OCI-LY7 (cell line): ENCODE results near the gene RAN. TPM values are rescaled to one million over a fixed set of nuclear protein-coding genes. Genes with fewer than 3 reads are reported as not detected.

Experiments used
- BruUV-seq: library from RNA; stranded (reverse); fragments of 400-500 nt; replicated peaks from 2 replicates; lab custom pipeline; 2021; lab: Mats Ljungman, UMichigan
- CTCF ChIA-PET: fragments of 300-600 bp; sonication (Branson Sonifier 250); formaldehyde crosslinking; loops from one replicate; lab custom pipeline; 2022; ENCODE audit warnings: antibody characterized with exemption; ENCODE audit not compliant: unreplicated experiment; lab: Charles Lee
- POLR2A ChIA-PET: fragments of 300-600 bp; sonication (Branson Sonifier 250); formaldehyde crosslinking; loops from one replicate; lab custom pipeline; 2022; ENCODE audit warnings: antibody characterized with exemption; lab: Charles Lee
- DNase-seq: peaks from one replicate; pipeline ENCODE4 v3.0.0-alpha.2; 2015; ENCODE audit warnings: low spot score
- H2AFZ ChIP-seq: fragments of 200-600 bp; sonication (generic), shearing (Covaris generic); 2 replicates; pipeline ENCODE4 v1.6.1; 2014; ENCODE audit warnings: mild to moderate bottlenecking, antibody characterized with exemption, low read length, moderate library complexity
- H3K27ac ChIP-seq: fragments of 200-600 bp; sonication (generic); 2 replicates; pipeline ENCODE4 v1.5.1; 2014; ENCODE audit warnings: mixed run types, low read depth, mild to moderate bottlenecking, moderate library complexity, low read length, inconsistent platforms; ENCODE audit not compliant: poor library complexity, severe bottlenecking
- H3K36me3 ChIP-seq: fragments of 200-600 bp; sonication (generic); 2 replicates; pipeline ENCODE4 v1.6.1; 2014; ENCODE audit warnings: mild to moderate bottlenecking, antibody characterized with exemption, low read length, moderate library complexity, mixed read lengths; ENCODE audit not compliant: insufficient read depth
- H3K4me1 ChIP-seq: fragments of 200-600 bp; sonication (generic); 2 replicates; pipeline ENCODE4 v1.5.1; 2014; ENCODE audit warnings: mild to moderate bottlenecking, low read length; ENCODE audit not compliant: insufficient read depth, poor library complexity, severe bottlenecking
- H3K4me2 ChIP-seq: fragments of 200-600 bp; sonication (generic); 2 replicates; pipeline ENCODE4 v1.6.1; 2014; ENCODE audit warnings: mild to moderate bottlenecking, low read length
- H3K4me3 ChIP-seq: fragments of 200-600 bp; sonication (generic); 2 replicates; pipeline ENCODE4 v1.5.1; 2014; ENCODE audit warnings: mild to moderate bottlenecking, low read depth, low read length; ENCODE audit not compliant: poor library complexity, severe bottlenecking
- H3K79me2 ChIP-seq: fragments of 200-600 bp; sonication (generic); 2 replicates; pipeline ENCODE4 v1.6.1; 2016; ENCODE audit warnings: low read depth, mild to moderate bottlenecking, low read length, moderate library complexity, mixed read lengths; ENCODE audit not compliant: insufficient read depth
- H3K9me2 ChIP-seq: fragments of 200-600 bp; sonication (generic); 2 replicates; pipeline ENCODE4 v1.6.1; 2016; ENCODE audit warnings: mild to moderate bottlenecking, low read length, mixed read lengths; ENCODE audit not compliant: insufficient read depth
- H3K9me3 ChIP-seq: fragments of 200-600 bp; sonication (generic); 2 replicates; pipeline ENCODE4 v1.6.1; 2014; ENCODE audit warnings: mild to moderate bottlenecking, mixed run types, low read length, mixed read lengths
- H4K20me1 ChIP-seq: fragments of 200-600 bp; sonication (generic); 2 replicates; pipeline ENCODE4 v1.6.1; 2014; ENCODE audit warnings: mild to moderate bottlenecking, antibody characterized with exemption, low read length, moderate library complexity, mixed read lengths; ENCODE audit not compliant: insufficient read depth
- EZH2phosphoT487 ChIP-seq: fragments of 200-600 bp; sonication (generic); IDR thresholded peaks from 2 replicates; pipeline ENCODE4 v1.6.1; 2018; ENCODE audit warnings: low read depth, borderline replicate concordance, mild to moderate bottlenecking, mixed run types, antibody characterized with exemption, low read length, moderate library complexity, mixed read lengths
- intact Hi-C: fragments of 100-400 bp; cut with micrococcal nuclease; formaldehyde crosslinking; loops from one replicate; pipeline ENCODE4 v1.10.0; 2022; ENCODE audit not compliant: unreplicated experiment
- total RNA-seq, 2 experiments: library from RNA; depleted of rRNA in 1 of 2; stranded (reverse); fragments of >200 nt in 1 of 2; shearing (Covaris generic) in 1 of 2; gene quantifications; 2 replicates each; pipeline ENCODE4 v1.2.3, GENCODE V29; 2014 to 2022
- TF ChIP-seq, protein P1 (sequence below): fragments of 200-600 bp; sonication (generic); conservative IDR thresholded peaks from 2 replicates; pipeline ENCODE4 v1.5.1; 2014; ENCODE audit warnings: mild to moderate bottlenecking, antibody characterized with exemption, low read length, moderate library complexity, mixed read lengths

RAN gene
- total RNA-seq, 2 experiments from 2014 or later, result 1,462 to 1,957 TPM

DNA sequence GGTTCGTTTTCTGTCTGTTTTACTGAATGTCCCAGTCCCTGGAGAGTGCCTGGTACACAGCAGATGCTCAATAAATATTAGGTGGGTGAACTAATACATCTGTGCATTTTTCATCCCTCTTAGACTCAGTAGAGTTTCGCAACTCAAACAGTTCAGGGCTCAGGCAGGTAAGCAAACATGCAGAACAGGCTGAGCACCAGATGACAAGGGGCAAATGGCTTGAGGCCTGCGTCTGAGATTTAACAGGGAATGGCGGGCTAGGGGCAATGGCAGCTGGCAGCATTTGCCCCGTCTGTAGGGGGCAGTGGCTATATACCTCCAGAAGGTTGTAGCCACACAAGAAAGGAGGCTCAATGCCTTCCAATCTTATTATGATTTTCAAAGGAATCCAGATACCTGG is 8.6 kb upstream of the RAN start:
- Histone ChIP-seq H3K27ac (no peak overlapping the region), H3K4me3 (no peak overlapping the region), H2AFZ (no peak overlapping the region), H3K9me3 (no peaks in the 10 kb centered on the region), H3K79me2 (no peaks in the 10 kb centered on the region), H3K36me3 (no peaks in the 10 kb centered on the region), H3K4me1 (no peaks in the 10 kb centered on the region), H3K4me2 (no peak overlapping the region), H4K20me1 (no peaks in the 10 kb centered on the region), H3K9me2 (no peaks in the 10 kb centered on the region)
- DNase-seq, result no peak
- intact Hi-C loops, result no loop called here
- TF ChIP-seq, protein P1, sequence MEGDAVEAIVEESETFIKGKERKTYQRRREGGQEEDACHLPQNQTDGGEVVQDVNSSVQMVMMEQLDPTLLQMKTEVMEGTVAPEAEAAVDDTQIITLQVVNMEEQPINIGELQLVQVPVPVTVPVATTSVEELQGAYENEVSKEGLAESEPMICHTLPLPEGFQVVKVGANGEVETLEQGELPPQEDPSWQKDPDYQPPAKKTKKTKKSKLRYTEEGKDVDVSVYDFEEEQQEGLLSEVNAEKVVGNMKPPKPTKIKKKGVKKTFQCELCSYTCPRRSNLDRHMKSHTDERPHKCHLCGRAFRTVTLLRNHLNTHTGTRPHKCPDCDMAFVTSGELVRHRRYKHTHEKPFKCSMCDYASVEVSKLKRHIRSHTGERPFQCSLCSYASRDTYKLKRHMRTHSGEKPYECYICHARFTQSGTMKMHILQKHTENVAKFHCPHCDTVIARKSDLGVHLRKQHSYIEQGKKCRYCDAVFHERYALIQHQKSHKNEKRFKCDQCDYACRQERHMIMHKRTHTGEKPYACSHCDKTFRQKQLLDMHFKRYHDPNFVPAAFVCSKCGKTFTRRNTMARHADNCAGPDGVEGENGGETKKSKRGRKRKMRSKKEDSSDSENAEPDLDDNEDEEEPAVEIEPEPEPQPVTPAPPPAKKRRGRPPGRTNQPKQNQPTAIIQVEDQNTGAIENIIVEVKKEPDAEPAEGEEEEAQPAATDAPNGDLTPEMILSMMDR, result peak; percentile 44
- no peak for TF ChIP-seq EZH2phosphoT487
- ChIA-PET POLR2A (no interaction called here), CTCF (no interaction called here)
- BruUV-seq, result no TSS peak

DNA sequence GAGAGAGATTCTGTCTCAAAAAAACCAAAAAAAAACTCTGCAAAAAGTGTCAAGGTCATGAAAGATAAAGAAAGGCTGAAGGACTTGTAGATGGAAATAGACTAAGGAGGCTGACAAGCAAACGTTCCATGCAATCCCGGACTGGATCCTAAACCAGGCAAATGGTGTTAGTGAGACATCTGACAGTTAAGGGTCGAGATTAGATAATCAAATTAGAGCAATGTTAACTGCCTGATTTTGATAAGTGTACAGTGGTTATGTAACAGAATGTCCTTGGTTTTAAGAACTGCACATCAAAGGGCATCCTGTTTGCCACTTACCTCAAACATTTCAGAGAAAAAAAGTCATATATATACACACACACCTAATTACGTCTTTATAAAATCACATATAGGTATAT is 3.5 kb upstream of the RAN start:
- Histone ChIP-seq H3K4me2 (no peak overlapping the region), H3K4me3 (no peak overlapping the region), H3K79me2 (peaks cover 21% of the 10 kb centered on the region), H3K9me3 (no peaks in the 10 kb centered on the region), H3K36me3 (peaks cover 12% of the 10 kb centered on the region), H4K20me1 (peaks cover 9% of the 10 kb centered on the region; the same call in 1 of the 2 replicates), H3K9me2 (no peaks in the 10 kb centered on the region), H2AFZ (no peak overlapping the region), H3K4me1 (peaks cover 8% of the 10 kb centered on the region), H3K27ac (no peak overlapping the region)
- POLR2A ChIA-PET, result no interaction called here
- CTCF ChIA-PET, result no interaction called here
- TF ChIP-seq, protein P1, result no peak
- TF ChIP-seq EZH2phosphoT487, result no peak
- no TSS peak for BruUV-seq
- intact Hi-C loops, result no loop called here
- no peak for DNase-seq

DNA sequence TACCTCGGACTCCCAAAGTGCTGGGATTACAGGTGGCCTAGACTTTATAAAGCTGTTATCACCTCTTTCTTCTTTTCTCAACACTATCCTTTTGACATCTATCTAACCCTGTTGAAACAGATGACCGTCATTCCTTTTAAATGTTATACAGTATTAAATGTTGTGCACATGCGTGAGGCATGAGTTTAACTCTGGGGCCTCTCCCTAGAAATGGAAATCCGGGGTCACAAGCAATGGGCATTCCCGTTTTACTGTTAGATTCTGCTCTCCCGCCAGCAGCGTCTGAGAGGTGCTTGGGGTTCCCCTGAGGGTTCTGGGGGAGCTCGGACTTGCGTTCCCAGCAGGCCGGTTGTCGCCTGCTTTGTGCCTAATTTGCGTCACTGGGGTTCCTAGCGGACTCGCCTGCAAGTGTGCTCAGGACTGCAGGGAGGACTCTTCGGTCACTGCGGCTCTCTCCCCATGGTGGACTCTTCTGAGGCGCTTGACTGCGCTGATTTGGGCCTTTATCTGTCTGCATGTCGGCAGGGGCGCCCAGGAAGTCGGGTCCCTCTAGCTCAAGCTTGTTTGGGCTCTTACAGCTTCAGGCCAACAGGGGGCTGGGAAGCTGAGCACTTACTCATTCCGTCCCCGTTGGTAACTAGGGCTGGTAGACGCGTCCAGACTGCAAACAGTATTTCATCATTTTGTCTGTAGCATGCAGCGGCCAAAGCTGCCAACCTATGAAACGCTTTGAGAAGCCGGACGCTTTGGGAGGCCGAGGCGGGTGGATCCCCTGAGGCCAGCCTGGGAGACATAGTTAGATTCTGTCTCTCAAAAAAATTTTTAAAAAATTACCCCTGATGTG is 1.2 kb upstream of the RAN start:
- Histone ChIP-seq H4K20me1 (peaks cover 24% of the 10 kb centered on the region), H3K79me2 (peaks cover 44% of the 10 kb centered on the region), H3K4me2 (peak overlapping the region; percentile 90), H3K9me3 (no peaks in the 10 kb centered on the region), H3K36me3 (peaks cover 34% of the 10 kb centered on the region), H3K4me1 (peaks cover 30% of the 10 kb centered on the region), H3K27ac (peak overlapping the region; percentile 94), H3K4me3 (peak overlapping the region; percentile 72), H2AFZ (peak overlapping the region; percentile 54; the same call in 1 of the 2 replicates), H3K9me2 (no peaks in the 10 kb centered on the region)
- POLR2A ChIA-PET, result interaction anchor here (0.7 to 1.0 kb wide), 5 partner anchors 10 to 840 kb away, joined by 3 to 5 read pairs (median 4); partner anchors contain the start of gene SFSWAP
- intact Hi-C loops, result loop anchor here (1.0 to 10.0 kb wide), 5 partner anchors 9 to 1194 kb away; partner anchors contain the start of gene STX2
- TF ChIP-seq, protein P1, result peak; percentile 78
- no peak for TF ChIP-seq EZH2phosphoT487
- DNase-seq, result peak; percentile 95
- no TSS peak for BruUV-seq
- CTCF ChIA-PET, result no interaction called here
